HepG2 (cell line): Measurements from ENCODE around the gene ASB16. TPM values are rescaled to one million over a fixed set of nuclear protein-coding genes. Genes with fewer than 3 reads are reported as not detected.

ENCODE experiments used
- ARNT ChIP-seq: fragments of 450-650 bp; IDR thresholded peaks from 2 replicates; pipeline ENCODE4 v1.6.1; 2017
- BRF2 ChIP-seq: sonication (generic); formaldehyde crosslinking; IDR thresholded peaks from 2 replicates; pipeline ENCODE4 v1.8.1; 2022; ENCODE audit warnings: mild to moderate bottlenecking, missing genetic modification reagents
- ELF1 ChIP-seq: sonication (generic); formaldehyde crosslinking; IDR thresholded peaks from 2 replicates; pipeline ENCODE4 v1.4.0; 2020; ENCODE audit warnings: missing genetic modification reagents
- FLYWCH1 ChIP-seq: sonication (generic); formaldehyde crosslinking; IDR thresholded peaks from 2 replicates; pipeline ENCODE4 v1.8.1; 2023; ENCODE audit warnings: mild to moderate bottlenecking, missing genetic modification reagents
- MAZ ChIP-seq, 2 experiments: sonication (generic) in 1 of 2; formaldehyde crosslinking in 1 of 2; IDR thresholded peaks; 2 replicates each; pipeline versions ENCODE4 v1.5.0 to v1.6.1; 2012 to 2020; ENCODE audit warnings: low read depth in 2 of 2, mild to moderate bottlenecking in 2 of 2, borderline replicate concordance in 1 of 2, improper control_type of control experiment in 1 of 2, low read length in 1 of 2, missing genetic modification reagents in 1 of 2, moderate library complexity in 1 of 2
- NFYC ChIP-seq: IDR thresholded peaks from 2 replicates; pipeline ENCODE4 v1.6.1; 2016; ENCODE audit warnings: missing genetic modification reagents, missing compliant biosample characterization
- U2AF2 ChIP-seq: fragments of 200-400 bp; formaldehyde crosslinking; IDR thresholded peaks from 2 replicates; pipeline ENCODE4 v1.6.1; 2017; ENCODE audit warnings: low read depth, mild to moderate bottlenecking, low read length
- XBP1 ChIP-seq: sonication (generic); formaldehyde crosslinking; IDR thresholded peaks from 2 replicates; pipeline ENCODE4 v1.5.0; 2020; ENCODE audit warnings: missing genetic modification reagents
- ZFP82 ChIP-seq: sonication (generic); formaldehyde crosslinking; IDR thresholded peaks from 2 replicates; pipeline ENCODE4 v1.5.1; 2020; ENCODE audit warnings: mild to moderate bottlenecking, missing genetic modification reagents, borderline replicate concordance
- ZNF546 ChIP-seq: sonication (generic); formaldehyde crosslinking; conservative IDR thresholded peaks from 2 replicates; pipeline ENCODE4 v1.8.1; 2023; ENCODE audit warnings: mild to moderate bottlenecking, missing genetic modification reagents
- polyA plus RNA-seq, 8 experiments: library from polyadenylated mRNA; depleted of rRNA in 3 of 8; stranded (reverse) in 7 of 8; unstranded in 1 of 8; fragments of >200 nt; fragmentation: Illumina TruSeq in 4 of 8; extraction: Trizol in 4 of 8; gene quantifications; 2 replicates each; pipeline versions ENCODE4 v1.2.1 to v1.2.3, GENCODE V29; 2011 to 2016; ENCODE audit warnings: low read depth in 4 of 8, missing spikeins in 1 of 8, mixed read lengths in 1 of 8; ENCODE audit not compliant: insufficient read depth in 1 of 8
- total RNA-seq, 5 experiments: library from RNA; depleted of rRNA; stranded (reverse); fragments of >200 nt; fragmentation: Illumina TruSeq; extraction: Trizol; gene quantifications; 2 replicates each; pipeline ENCODE4 v1.2.3, GENCODE V29; 2016; ENCODE audit warnings: low read depth in 1 of 5
- TF ChIP-seq, protein P1 (sequence below): sonication (generic); formaldehyde crosslinking; IDR thresholded peaks from 2 replicates; pipeline ENCODE4 v1.5.1; 2020; ENCODE audit warnings: missing genetic modification reagents, mild to moderate bottlenecking, borderline replicate concordance
- TF ChIP-seq, protein P2 (sequence below): sonication (generic); formaldehyde crosslinking; conservative IDR thresholded peaks from 2 replicates; pipeline ENCODE4 v1.4.0; 2020; ENCODE audit warnings: missing genetic modification reagents
- TF ChIP-seq, protein P3 (sequence below): sonication (generic); formaldehyde crosslinking; conservative IDR thresholded peaks from 2 replicates; pipeline ENCODE4 v1.4.0; 2020; ENCODE audit warnings: missing genetic modification reagents

ASB16 gene
- total and polyA plus RNA-seq, 2 of the 13 experiments (the other 11 are each of a cell fraction or from before 2014, with no cell fraction given): 0.07 TPM; not detected in 1

GRCh38 chr17:44220213-44221083, 49.9 kb downstream of the ASB16 start (continued):
- no peak for TF ChIP-seq BRF2
- no peak for TF ChIP-seq ARNT
- TF ChIP-seq NFYC (CRISPR knock-in tag): no peak
- TF ChIP-seq, protein P1, sequence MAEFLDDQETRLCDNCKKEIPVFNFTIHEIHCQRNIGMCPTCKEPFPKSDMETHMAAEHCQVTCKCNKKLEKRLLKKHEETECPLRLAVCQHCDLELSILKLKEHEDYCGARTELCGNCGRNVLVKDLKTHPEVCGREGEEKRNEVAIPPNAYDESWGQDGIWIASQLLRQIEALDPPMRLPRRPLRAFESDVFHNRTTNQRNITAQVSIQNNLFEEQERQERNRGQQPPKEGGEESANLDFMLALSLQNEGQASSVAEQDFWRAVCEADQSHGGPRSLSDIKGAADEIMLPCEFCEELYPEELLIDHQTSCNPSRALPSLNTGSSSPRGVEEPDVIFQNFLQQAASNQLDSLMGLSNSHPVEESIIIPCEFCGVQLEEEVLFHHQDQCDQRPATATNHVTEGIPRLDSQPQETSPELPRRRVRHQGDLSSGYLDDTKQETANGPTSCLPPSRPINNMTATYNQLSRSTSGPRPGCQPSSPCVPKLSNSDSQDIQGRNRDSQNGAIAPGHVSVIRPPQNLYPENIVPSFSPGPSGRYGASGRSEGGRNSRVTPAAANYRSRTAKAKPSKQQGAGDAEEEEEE (CRISPR knock-in tag): no peak
- TF ChIP-seq FLYWCH1: no peak
- TF ChIP-seq, protein P2, sequence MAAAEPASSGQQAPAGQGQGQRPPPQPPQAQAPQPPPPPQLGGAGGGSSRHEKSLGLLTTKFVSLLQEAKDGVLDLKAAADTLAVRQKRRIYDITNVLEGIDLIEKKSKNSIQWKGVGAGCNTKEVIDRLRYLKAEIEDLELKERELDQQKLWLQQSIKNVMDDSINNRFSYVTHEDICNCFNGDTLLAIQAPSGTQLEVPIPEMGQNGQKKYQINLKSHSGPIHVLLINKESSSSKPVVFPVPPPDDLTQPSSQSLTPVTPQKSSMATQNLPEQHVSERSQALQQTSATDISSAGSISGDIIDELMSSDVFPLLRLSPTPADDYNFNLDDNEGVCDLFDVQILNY (CRISPR knock-in tag): no peak
- TF ChIP-seq, protein P3, sequence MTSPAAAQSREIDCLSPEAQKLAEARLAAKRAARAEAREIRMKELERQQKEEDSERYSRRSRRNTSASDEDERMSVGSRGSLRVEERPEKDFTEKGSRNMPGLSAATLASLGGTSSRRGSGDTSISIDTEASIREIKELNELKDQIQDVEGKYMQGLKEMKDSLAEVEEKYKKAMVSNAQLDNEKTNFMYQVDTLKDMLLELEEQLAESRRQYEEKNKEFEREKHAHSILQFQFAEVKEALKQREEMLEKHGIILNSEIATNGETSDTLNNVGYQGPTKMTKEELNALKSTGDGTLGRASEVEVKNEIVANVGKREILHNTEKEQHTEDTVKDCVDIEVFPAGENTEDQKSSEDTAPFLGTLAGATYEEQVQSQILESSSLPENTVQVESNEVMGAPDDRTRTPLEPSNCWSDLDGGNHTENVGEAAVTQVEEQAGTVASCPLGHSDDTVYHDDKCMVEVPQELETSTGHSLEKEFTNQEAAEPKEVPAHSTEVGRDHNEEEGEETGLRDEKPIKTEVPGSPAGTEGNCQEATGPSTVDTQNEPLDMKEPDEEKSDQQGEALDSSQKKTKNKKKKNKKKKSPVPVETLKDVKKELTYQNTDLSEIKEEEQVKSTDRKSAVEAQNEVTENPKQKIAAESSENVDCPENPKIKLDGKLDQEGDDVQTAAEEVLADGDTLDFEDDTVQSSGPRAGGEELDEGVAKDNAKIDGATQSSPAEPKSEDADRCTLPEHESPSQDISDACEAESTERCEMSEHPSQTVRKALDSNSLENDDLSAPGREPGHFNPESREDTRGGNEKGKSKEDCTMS: no peak
- no peak for TF ChIP-seq XBP1 (CRISPR knock-in tag)
- TF ChIP-seq ELF1 (CRISPR knock-in tag): 0 out of 2 replicates have a peak, but pooled peaks have one; percentile 13
- TF ChIP-seq ZFP82 (CRISPR knock-in tag): no peak
- no peak for TF ChIP-seq U2AF2
- no peak for TF ChIP-seq ZNF546 (CRISPR knock-in tag)
- TF ChIP-seq MAZ (IDR thresholded peaks at IDR 0.05; ENCODE audit: borderline replicate concordance, low read depth, low read length): no peak
- peak; percentile 24 for TF ChIP-seq MAZ (CRISPR knock-in tag; IDR thresholded peaks at IDR 0.05; ENCODE audit: low read depth)
